Measurements from ENCODE around the gene DGKI. TPM values are rescaled to one million over a fixed set of nuclear protein-coding genes. Genes with fewer than 3 reads are reported as not detected.

The DGKI gene
- total RNA-seq, 4 donors from 2014 or later = 0.44 to 1.1 (median 1.0) TPM; not detected in 1

DNA sequence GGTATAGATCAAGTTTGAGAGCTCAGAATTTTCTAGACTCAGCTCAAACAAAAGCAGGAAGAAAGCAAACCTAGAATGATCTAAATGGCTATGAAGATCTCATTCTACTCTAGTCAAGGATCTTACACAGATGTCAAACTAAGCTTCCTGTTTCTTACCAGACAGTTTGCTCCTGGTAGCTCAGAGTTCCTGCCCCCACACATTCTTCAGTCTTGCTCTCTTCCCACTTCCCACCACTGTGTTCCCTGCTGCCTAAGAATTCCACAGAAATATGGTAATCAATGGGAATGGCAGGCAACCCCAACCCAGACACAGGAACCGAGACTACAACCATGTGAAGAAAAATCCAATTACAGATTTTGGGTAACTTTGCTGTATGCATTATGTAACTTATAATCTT is 369.8 kb downstream of the DGKI start:
- no peak overlapping the region for H3K27ac ChIP-seq
- H3K4me3 ChIP-seq = no peak overlapping the region
- H3K27me3 ChIP-seq = no peaks in the 10 kb centered on the region
- H3K9me3 ChIP-seq = no peaks in the 10 kb centered on the region
- 65 to 73% methylated on average over 1 of the region's 1 CpG for WGBS, 2 donors
- intact Hi-C loops (cut with DNase I) = no loop called here
- TF ChIP-seq POLR2A (IDR thresholded peaks at IDR 0.05) = no peak
- TF ChIP-seq, protein P1, sequence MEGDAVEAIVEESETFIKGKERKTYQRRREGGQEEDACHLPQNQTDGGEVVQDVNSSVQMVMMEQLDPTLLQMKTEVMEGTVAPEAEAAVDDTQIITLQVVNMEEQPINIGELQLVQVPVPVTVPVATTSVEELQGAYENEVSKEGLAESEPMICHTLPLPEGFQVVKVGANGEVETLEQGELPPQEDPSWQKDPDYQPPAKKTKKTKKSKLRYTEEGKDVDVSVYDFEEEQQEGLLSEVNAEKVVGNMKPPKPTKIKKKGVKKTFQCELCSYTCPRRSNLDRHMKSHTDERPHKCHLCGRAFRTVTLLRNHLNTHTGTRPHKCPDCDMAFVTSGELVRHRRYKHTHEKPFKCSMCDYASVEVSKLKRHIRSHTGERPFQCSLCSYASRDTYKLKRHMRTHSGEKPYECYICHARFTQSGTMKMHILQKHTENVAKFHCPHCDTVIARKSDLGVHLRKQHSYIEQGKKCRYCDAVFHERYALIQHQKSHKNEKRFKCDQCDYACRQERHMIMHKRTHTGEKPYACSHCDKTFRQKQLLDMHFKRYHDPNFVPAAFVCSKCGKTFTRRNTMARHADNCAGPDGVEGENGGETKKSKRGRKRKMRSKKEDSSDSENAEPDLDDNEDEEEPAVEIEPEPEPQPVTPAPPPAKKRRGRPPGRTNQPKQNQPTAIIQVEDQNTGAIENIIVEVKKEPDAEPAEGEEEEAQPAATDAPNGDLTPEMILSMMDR (IDR thresholded peaks at IDR 0.05) = no peak
- no peak for DNase-seq
- peaks cover 0 to 13% (median 0%) of the 10 kb centered on the region in 3 donors for H3K4me1 ChIP-seq
- H3K36me3 ChIP-seq = no peaks in the 10 kb centered on the region

DNA sequence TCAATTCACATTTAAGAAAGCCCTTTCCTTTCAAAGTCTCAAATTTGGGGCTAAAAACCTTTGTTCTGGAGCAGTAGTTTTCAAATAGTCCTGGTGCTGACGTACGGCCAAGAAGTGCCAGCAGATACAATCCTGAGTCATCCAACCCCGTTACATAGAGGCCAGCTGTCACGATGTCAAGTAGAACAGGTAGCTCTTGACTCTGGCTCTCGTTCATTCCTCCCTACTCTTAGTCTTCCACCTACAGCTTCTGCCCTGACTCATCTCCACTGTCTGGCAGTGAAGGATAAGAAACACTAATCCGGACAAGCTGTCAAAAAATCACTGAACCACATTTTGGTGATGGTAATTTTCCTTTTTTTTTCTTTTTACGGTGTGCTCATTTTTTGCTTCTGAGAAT is 370.8 kb downstream of the DGKI start:
- intact Hi-C loops (cut with DNase I) = no loop called here
- no peaks in the 10 kb centered on the region for H3K9me3 ChIP-seq
- no peaks in the 10 kb centered on the region for H3K36me3 ChIP-seq
- no peaks in the 10 kb centered on the region for H3K27me3 ChIP-seq
- H3K27ac ChIP-seq = no peak overlapping the region
- no peak for DNase-seq
- no peak overlapping the region for H3K4me3 ChIP-seq
- 37 to 48% methylated on average over 7 of the region's 7 CpGs for WGBS, 2 donors
- peaks cover 0 to 14% (median 0%) of the 10 kb centered on the region in 3 donors for H3K4me1 ChIP-seq
- TF ChIP-seq, protein P1 (IDR thresholded peaks at IDR 0.05) = no peak
- no peak for TF ChIP-seq POLR2A (IDR thresholded peaks at IDR 0.05)

DNA sequence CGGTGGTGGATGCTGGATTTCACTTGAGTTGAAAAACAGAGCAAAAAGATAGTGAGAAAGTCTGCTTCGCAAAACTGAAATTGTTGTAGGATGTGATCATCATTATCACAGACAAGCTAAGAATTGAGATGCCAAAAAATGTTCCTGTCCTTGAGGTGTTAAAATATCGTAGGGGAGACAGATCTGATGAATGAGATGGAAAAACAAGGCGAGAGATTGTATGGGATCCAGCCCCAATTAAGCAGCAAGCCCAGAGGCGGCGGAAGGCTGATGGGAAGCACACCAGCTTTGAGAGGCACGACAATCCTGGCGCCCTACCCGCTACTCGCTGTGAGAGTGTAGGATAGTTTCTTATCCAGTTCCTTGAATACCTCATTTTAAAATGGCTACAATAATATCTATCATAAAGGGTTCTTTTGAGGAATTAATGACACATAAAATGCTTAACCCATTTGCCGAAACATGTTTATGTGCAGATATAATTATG is 372.2 kb downstream of the DGKI start:
- 85 to 87% methylated on average over 11 of the region's 11 CpGs for WGBS, 2 donors
- Histone ChIP-seq H3K4me1 (peaks cover 0 to 19% (median 0%) of the 10 kb centered on the region in 3 donors), H3K9me3 (no peaks in the 10 kb centered on the region), H3K27me3 (no peaks in the 10 kb centered on the region), H3K36me3 (no peaks in the 10 kb centered on the region), H3K4me3 (no peak overlapping the region), H3K27ac (no peak overlapping the region)
- TF ChIP-seq, protein P1 (IDR thresholded peaks at IDR 0.05) = no peak
- TF ChIP-seq POLR2A (IDR thresholded peaks at IDR 0.05) = no peak
- DNase-seq = no peak
- intact Hi-C loops (cut with DNase I) = no loop called here

DNA sequence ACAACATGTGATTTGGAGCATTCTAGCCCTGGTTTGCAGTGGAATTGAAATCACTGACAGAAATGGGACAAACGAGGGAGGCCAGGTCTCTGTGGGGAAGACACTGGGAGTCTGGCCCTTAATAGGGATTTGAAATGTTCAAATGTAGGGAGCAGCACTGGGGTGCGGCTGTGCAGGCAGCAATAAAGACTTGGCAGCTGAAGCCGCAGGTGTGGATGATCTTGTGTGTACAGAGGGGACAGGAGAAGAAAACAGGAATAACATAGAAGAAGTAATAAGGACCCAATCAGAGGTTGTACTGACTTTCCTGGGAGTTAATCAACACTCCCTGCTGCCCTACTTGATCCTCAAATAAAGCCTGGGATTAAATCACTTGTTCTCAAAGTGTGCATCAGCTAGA is 375.6 kb downstream of the DGKI start:
- Histone ChIP-seq H3K27ac (peak overlapping the region in 2 of 4 donors; percentile 36 to 68), H3K4me1 (peaks cover 0 to 13% (median 0%) of the 10 kb centered on the region in 3 donors), H3K36me3 (no peaks in the 10 kb centered on the region), H3K4me3 (no peak overlapping the region), H3K27me3 (no peaks in the 10 kb centered on the region), H3K9me3 (no peaks in the 10 kb centered on the region)
- 45 to 64% methylated on average over 3 of the region's 3 CpGs for WGBS, 2 donors
- DNase-seq = no peak
- TF ChIP-seq POLR2A (IDR thresholded peaks at IDR 0.05) = no peak
- TF ChIP-seq, protein P1 (IDR thresholded peaks at IDR 0.05) = no peak
- intact Hi-C loops (cut with DNase I) = no loop called here

DNA sequence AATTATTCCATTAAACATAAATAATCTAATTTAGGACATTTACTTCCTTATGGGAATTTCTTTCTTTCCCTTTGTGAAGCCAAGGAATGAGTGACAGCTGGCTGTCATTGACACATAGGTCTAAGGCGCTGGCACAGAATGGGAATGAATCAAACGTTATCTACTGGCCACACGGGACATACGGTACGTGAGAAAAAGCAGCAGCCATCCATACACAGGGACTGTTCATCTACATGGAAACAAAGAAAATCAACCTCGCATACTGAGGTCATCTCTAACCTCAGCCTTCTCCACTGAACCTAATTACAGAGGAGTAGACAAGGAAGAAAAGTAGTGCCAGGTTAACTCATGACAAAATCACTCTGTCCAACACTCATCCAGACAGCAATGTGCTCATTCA is 376.9 kb downstream of the DGKI start:
- TF ChIP-seq POLR2A (IDR thresholded peaks at IDR 0.05) = no peak
- Histone ChIP-seq H3K4me1 (peaks cover 0 to 6% (median 0%) of the 10 kb centered on the region in 3 donors), H3K27me3 (no peaks in the 10 kb centered on the region), H3K4me3 (no peak overlapping the region), H3K9me3 (no peaks in the 10 kb centered on the region), H3K36me3 (no peaks in the 10 kb centered on the region), H3K27ac (no peak overlapping the region)
- 77 to 93% methylated on average over 6 of the region's 6 CpGs for WGBS, 2 donors
- DNase-seq = no peak
- intact Hi-C loops (cut with DNase I) = no loop called here
